HEK293T (cell line): ENCODE results near the gene DNLZ.

Experiments used
- LEF1 ChIP-seq: fragments of 450-650 bp; IDR thresholded peaks from 2 replicates; pipeline ENCODE4 v1.6.1; 2017; ENCODE audit warnings: mild to moderate bottlenecking, borderline replicate concordance
- NFRKB ChIP-seq: fragments of 450-650 bp; IDR thresholded peaks from 2 replicates; pipeline ENCODE4 v1.6.1; 2016; ENCODE audit warnings: mild to moderate bottlenecking, moderate library complexity

DNA sequence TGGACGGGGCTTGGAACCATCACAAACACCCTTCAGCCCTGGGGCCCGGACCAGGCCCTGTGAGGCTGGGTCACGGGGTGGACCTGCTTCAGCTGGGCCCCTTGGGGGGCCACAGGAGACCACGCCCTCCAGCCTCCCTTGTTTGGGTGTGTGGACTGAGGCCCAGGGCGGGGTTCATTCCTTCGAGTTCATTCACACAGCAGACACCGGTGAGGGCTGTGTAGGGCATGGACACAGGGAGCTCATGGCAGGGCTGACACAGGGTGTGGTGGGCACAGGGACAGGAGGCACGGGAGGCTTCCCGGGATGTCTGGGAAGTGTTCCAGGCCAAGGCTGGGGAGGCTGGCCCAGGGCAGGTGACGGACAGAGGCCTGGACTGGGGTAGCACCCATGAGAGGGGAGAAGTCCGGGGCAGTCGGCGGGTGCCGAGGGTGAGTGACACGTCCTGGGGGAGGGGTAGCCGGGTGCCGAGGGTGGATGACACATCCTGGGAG lies 8.9 kb downstream of the DNLZ start:
- TF ChIP-seq NFRKB (no peak), LEF1 (no peak)
